Kidney (tissue), 14 donors: ENCODE data around the gene NFKBIL1. TPM values are rescaled to one million over a fixed set of nuclear protein-coding genes. Genes with fewer than 3 reads are reported as not detected.

Experiments used
- DNase-seq, 5 donors: peaks; one replicate each; pipeline ENCODE4 v3.0.0-alpha.2; 2013 to 2020
- FAIRE-seq: peaks from 2 replicates; lab custom pipeline; 2012; peaks lifted over from hg19 to GRCh38; lab: Jason Lieb, UNC
- H3K27ac ChIP-seq, 2 donors: one replicate each; pipeline ENCODE4 v1.7.0; 2013; ENCODE audit warnings: low read depth in 2 of 2, low read length in 2 of 2, inconsistent platforms in 1 of 2
- H3K27me3 ChIP-seq: one replicate; pipeline ENCODE4 v1.7.1; 2013; ENCODE audit warnings: low read length, inconsistent platforms; ENCODE audit not compliant: control insufficient read depth, insufficient read depth
- H3K36me3 ChIP-seq, 3 donors: one replicate each; pipeline versions ENCODE4 v1.7.0 to v1.7.1; 2013; ENCODE audit warnings: low read length in 3 of 3, control low read depth in 1 of 3, inconsistent platforms in 1 of 3; ENCODE audit not compliant: insufficient read depth in 3 of 3, control insufficient read depth in 2 of 3
- H3K4me1 ChIP-seq, 3 donors: one replicate each; pipeline versions ENCODE4 v1.7.0 to v1.7.1; 2013; ENCODE audit warnings: low read length in 3 of 3, inconsistent platforms in 1 of 3, low read depth in 1 of 3; ENCODE audit not compliant: control insufficient read depth in 2 of 3, insufficient read depth in 2 of 3
- H3K4me3 ChIP-seq, 3 donors: one replicate each; pipeline versions ENCODE4 v1.7.0 to v1.8.1; 2013; ENCODE audit warnings: low read length in 3 of 3, control low read depth in 1 of 3, inconsistent platforms in 1 of 3
- H3K9ac ChIP-seq, 3 donors: one replicate each; pipeline versions ENCODE4 v1.7.0 to v1.7.1; 2013; ENCODE audit warnings: low read length in 3 of 3, control low read depth in 1 of 3, inconsistent platforms in 1 of 3
- H3K9me3 ChIP-seq, 3 donors: one replicate each; pipeline versions ENCODE4 v1.7.0 to v1.7.1; 2013; ENCODE audit warnings: low read length in 3 of 3, control low read depth in 1 of 3, inconsistent platforms in 1 of 3; ENCODE audit not compliant: control insufficient read depth in 2 of 3, insufficient read depth in 1 of 3
- CTCF ChIP-seq: IDR thresholded peaks from 3 replicates; pipeline ENCODE4 v1.5.1; 2012; ENCODE audit warnings: mild to moderate bottlenecking, moderate library complexity, borderline replicate concordance; ENCODE audit not compliant: insufficient read depth; ENCODE audit errors: extremely low read depth
- intact Hi-C: fragments of 100-400 bp; cut with DNase I; formaldehyde crosslinking; loops from one replicate; pipeline ENCODE4 v1.11.1; 2022
- polyA plus RNA-seq: library from polyadenylated mRNA; stranded (reverse); fragments of 350-450 nt; fragmentation: Illumina TruSeq; extraction: RNeasy Lipid Tissue Mini Kit (QIAGEN cat#74804); gene quantifications from one replicate; pipeline ENCODE4 v1.2.3, GENCODE V29; 2014; ENCODE audit warnings: low read depth, low replicate concordance; ENCODE audit not compliant: insufficient read depth
- total RNA-seq: library from RNA; stranded (reverse); fragmentation: NEBNext Ultra II Directional; extraction: Animal tissue kit (Norgen Biotek cat#: 25700); gene quantifications from one replicate; pipeline ENCODE4 v1.2.1, GENCODE V29; 2021
- donor health status: control.
- donor health status: control.
- donor health status: control.
- donor health status: control.
- donor health status: control.
- donor health status: DM: yes; HTN: yes; CAD: no.
- donor health status: Normal renal cell carcinoma (clear cell type).

The NFKBIL1 gene
- total and polyA plus RNA-seq, 2 donors from 2014 or later, result 20.0 to 28.2 TPM

GRCh38 chr6:31578184-31579118, 31.0 kb downstream of the NFKBIL1 start:
- no peak for TF ChIP-seq CTCF
- no peaks in the 10 kb centered on the region for H3K27me3 ChIP-seq
- H3K4me3 ChIP-seq, result no peak overlapping the region
- H3K9ac ChIP-seq, result no peak overlapping the region
- H3K36me3 ChIP-seq, result no peaks in the 10 kb centered on the region
- DNase-seq, result peak in 2 of 5 donors; percentile 46 to 50
- no peak for FAIRE-seq
- H3K9me3 ChIP-seq, result no peaks in the 10 kb centered on the region
- peaks cover 0 to 7% (median 5%) of the 10 kb centered on the region in 3 donors for H3K4me1 ChIP-seq
- H3K27ac ChIP-seq, result no peak overlapping the region
- intact Hi-C loops, result no loop called here

GRCh38 chr6:31579119-31579505, 31.7 kb downstream of the NFKBIL1 start:
- no peak for DNase-seq
- Histone ChIP-seq H3K27ac (no peak overlapping the region), H3K4me1 (peaks cover 0 to 7% (median 5%) of the 10 kb centered on the region in 3 donors), H3K9ac (no peak overlapping the region), H3K36me3 (no peaks in the 10 kb centered on the region), H3K9me3 (no peaks in the 10 kb centered on the region), H3K4me3 (no peak overlapping the region), H3K27me3 (no peaks in the 10 kb centered on the region)
- no peak for FAIRE-seq
- intact Hi-C loops, result no loop called here
- no peak for TF ChIP-seq CTCF

GRCh38 chr6:31579546-31580437, 32.4 kb downstream of the NFKBIL1 start:
- FAIRE-seq (no peak), DNase-seq (no peak)
- Histone ChIP-seq H3K27me3 (no peaks in the 10 kb centered on the region), H3K9ac (peak overlapping the region in 1 of 3 donors; percentile 71), H3K4me1 (peaks cover 0 to 7% (median 5%) of the 10 kb centered on the region in 3 donors), H3K4me3 (peak overlapping the region in 1 of 3 donors; percentile 90), H3K27ac (no peak overlapping the region), H3K36me3 (no peaks in the 10 kb centered on the region), H3K9me3 (no peaks in the 10 kb centered on the region)
- TF ChIP-seq CTCF, result no peak
- intact Hi-C loops, result no loop called here
